ENCODE measurements around the gene CDK6. TPM values are rescaled to one million over a fixed set of nuclear protein-coding genes. Genes with fewer than 3 reads are reported as not detected.

Gene CDK6
- total RNA-seq, 4 donors from 2014 or later = 22.2 to 45.4 (median 36.4) TPM

- DNase-seq (ENCODE audit: extremely low spot score) = no peak
- H3K27me3 ChIP-seq = no peaks in the 10 kb centered on the region
- H3K4me3 ChIP-seq = no peak overlapping the region
- peaks cover 0 to 5% (median 0%) of the 10 kb centered on the region in 4 donors for H3K36me3 ChIP-seq
- H3K4me1 ChIP-seq = peaks cover 5 to 22% (median 15%) of the 10 kb centered on the region in 4 donors
- no peaks in the 10 kb centered on the region for H3K9me3 ChIP-seq
- intact Hi-C loops (cut with DNase I) = no loop called here
- no peak overlapping the region for H3K27ac ChIP-seq (replicated peaks in 1 of 4)
- TF ChIP-seq POLR2A (IDR thresholded peaks at IDR 0.05; ENCODE audit: low read depth) = no peak
- WGBS = 86% methylated on average over 2 of the region's 2 CpGs
These were observed 166.0 kb downstream of the CDK6 start for GRCh38 chr7:92670204-92670851.

GRCh38 chr7:92669616-92670165 is 166.7 kb downstream of the CDK6 start:
- 53% methylated on average over 3 of the region's 3 CpGs for WGBS
- no peak for TF ChIP-seq EP300 (IDR thresholded peaks at IDR 0.05)
- TF ChIP-seq CTCF (IDR thresholded peaks at IDR 0.05) = no peak
- no peak for TF ChIP-seq POLR2A (IDR thresholded peaks at IDR 0.05; ENCODE audit: low read depth)
- TF ChIP-seq POLR2AphosphoS5 (IDR thresholded peaks at IDR 0.05) = no peak
- no peak overlapping the region for H3K27ac ChIP-seq (replicated peaks in 1 of 4)
- intact Hi-C loops (cut with DNase I) = no loop called here
- peaks cover 0 to 5% (median 0%) of the 10 kb centered on the region in 4 donors for H3K36me3 ChIP-seq
- no peak overlapping the region for H3K4me3 ChIP-seq
- H3K4me1 ChIP-seq = peaks cover 5 to 22% (median 16%) of the 10 kb centered on the region in 4 donors
- no peak for DNase-seq (ENCODE audit: extremely low spot score)
- no peaks in the 10 kb centered on the region for H3K9me3 ChIP-seq
- H3K27me3 ChIP-seq = no peaks in the 10 kb centered on the region

DNA sequence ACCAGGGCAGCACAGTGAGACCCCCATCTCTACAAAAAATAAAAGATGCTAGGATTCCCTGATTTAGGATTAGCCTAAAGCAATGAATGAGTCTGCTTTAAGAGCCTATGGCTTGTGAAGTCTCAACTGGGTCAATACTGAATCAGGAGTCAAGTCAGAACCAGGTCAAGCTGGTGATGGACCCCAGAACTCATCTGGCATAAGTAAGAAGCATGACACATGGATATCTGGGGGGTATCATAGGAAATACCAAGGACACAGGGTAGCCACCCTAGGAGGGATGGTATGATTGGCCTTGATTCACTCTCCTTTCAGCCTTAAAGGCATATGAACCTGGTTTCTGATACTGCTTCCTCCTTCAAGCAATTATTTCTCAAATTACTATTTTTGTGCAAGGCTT is 167.8 kb downstream of the CDK6 start:
- intact Hi-C loops (cut with DNase I) = no loop called here
- Histone ChIP-seq H3K36me3 (peaks cover 0 to 5% (median 0%) of the 10 kb centered on the region in 4 donors), H3K4me1 (peaks cover 5 to 22% (median 16%) of the 10 kb centered on the region in 4 donors), H3K27ac (replicated peaks in 1 of 4) (no peak overlapping the region), H3K9me3 (no peaks in the 10 kb centered on the region), H3K27me3 (no peaks in the 10 kb centered on the region), H3K4me3 (no peak overlapping the region)
- no peak for TF ChIP-seq CTCF (IDR thresholded peaks at IDR 0.05)
- no peak for TF ChIP-seq POLR2A (IDR thresholded peaks at IDR 0.05; ENCODE audit: low read depth)
- no peak for TF ChIP-seq POLR2AphosphoS5 (IDR thresholded peaks at IDR 0.05)
- no peak for TF ChIP-seq EP300 (IDR thresholded peaks at IDR 0.05)
- no peak for DNase-seq (ENCODE audit: extremely low spot score)

- WGBS = 67% methylated on average over 6 of the region's 6 CpGs
- TF ChIP-seq CTCF (IDR thresholded peaks at IDR 0.05) (no peak), POLR2AphosphoS5 (IDR thresholded peaks at IDR 0.05) (no peak), EP300 (IDR thresholded peaks at IDR 0.05) (no peak)
- peaks cover 5 to 22% (median 16%) of the 10 kb centered on the region in 4 donors for H3K4me1 ChIP-seq
- intact Hi-C loops (cut with DNase I) = no loop called here
- no peaks in the 10 kb centered on the region for H3K27me3 ChIP-seq
- no peak for DNase-seq (ENCODE audit: extremely low spot score)
- H3K27ac ChIP-seq (replicated peaks in 1 of 4) = no peak overlapping the region
- no peak overlapping the region for H3K4me3 ChIP-seq
- H3K9me3 ChIP-seq = no peaks in the 10 kb centered on the region
- H3K36me3 ChIP-seq = peaks cover 0 to 5% (median 0%) of the 10 kb centered on the region in 4 donors
These were observed 168.4 kb downstream of the CDK6 start for GRCh38 chr7:92667816-92668535.

- TF ChIP-seq CTCF (IDR thresholded peaks at IDR 0.05) (no peak), POLR2A (IDR thresholded peaks at IDR 0.05; ENCODE audit: low read depth) (no peak), EP300 (IDR thresholded peaks at IDR 0.05) (no peak), POLR2AphosphoS5 (IDR thresholded peaks at IDR 0.05) (no peak)
These were observed 170.4 kb downstream of the CDK6 start for GRCh38 chr7:92665926-92666325.

More at GRCh38 chr7:92665926-92666325, 170.4 kb downstream of the CDK6 start:
- Histone ChIP-seq H3K4me1 (peaks cover 5 to 22% (median 16%) of the 10 kb centered on the region in 4 donors), H3K27me3 (no peaks in the 10 kb centered on the region), H3K4me3 (no peak overlapping the region), H3K27ac (replicated peaks in 1 of 4) (no peak overlapping the region), H3K9me3 (no peaks in the 10 kb centered on the region), H3K36me3 (peaks cover 0 to 5% (median 0%) of the 10 kb centered on the region in 4 donors)
- intact Hi-C loops (cut with DNase I) = no loop called here
- no peak for DNase-seq (ENCODE audit: extremely low spot score)
- WGBS = 82% methylated on average over 2 of the region's 2 CpGs
